ENCODE measurements around the gene TMPRSS11F.

TMPRSS11F gene

GRCh38 chr4:68145261-68145660 is 15.6 kb upstream of the TMPRSS11F start:
- Histone ChIP-seq H3K36me3 (no peaks in the 10 kb centered on the region), H3K27me3 (ENCODE audit: insufficient read depth, low read depth, severe bottlenecking) (no peaks in the 10 kb centered on the region), H3K9me3 (ENCODE audit: severe bottlenecking) (no peaks in the 10 kb centered on the region), H3K4me3 (ENCODE audit: low read depth, low read length) (no peak overlapping the region), H3K27ac (no peak overlapping the region)
- no peak for DNase-seq
- no peak for TF ChIP-seq CTCF (IDR thresholded peaks at IDR 0.05; ENCODE audit: low read depth, low read length)

- Histone ChIP-seq H3K36me3 (no peaks in the 10 kb centered on the region), H3K4me3 (ENCODE audit: low read depth, low read length) (no peak overlapping the region), H3K9me3 (ENCODE audit: severe bottlenecking) (no peaks in the 10 kb centered on the region), H3K27me3 (ENCODE audit: insufficient read depth, low read depth, severe bottlenecking) (no peaks in the 10 kb centered on the region), H3K27ac (no peak overlapping the region)
- no peak for TF ChIP-seq CTCF (IDR thresholded peaks at IDR 0.05; ENCODE audit: low read depth, low read length)
- DNase-seq = no peak
Observed at GRCh38 chr4:68141852-68142251, 12.2 kb upstream of the TMPRSS11F start.

GRCh38 chr4:68132342-68132741 is 2.7 kb upstream of the TMPRSS11F start:
- Histone ChIP-seq H3K27me3 (ENCODE audit: insufficient read depth, low read depth, severe bottlenecking) (no peaks in the 10 kb centered on the region), H3K36me3 (no peaks in the 10 kb centered on the region), H3K27ac (no peak overlapping the region), H3K9me3 (ENCODE audit: severe bottlenecking) (no peaks in the 10 kb centered on the region), H3K4me3 (ENCODE audit: low read depth, low read length) (no peak overlapping the region)
- TF ChIP-seq CTCF (IDR thresholded peaks at IDR 0.05; ENCODE audit: low read depth, low read length) = no peak
- no peak for DNase-seq

GRCh38 chr4:68124262-68124661 is 5.4 kb downstream of the TMPRSS11F start:
- TF ChIP-seq CTCF (IDR thresholded peaks at IDR 0.05; ENCODE audit: low read depth, low read length) = no peak
- H3K27ac ChIP-seq = no peak overlapping the region
- H3K27me3 ChIP-seq (ENCODE audit: insufficient read depth, low read depth, severe bottlenecking) = no peaks in the 10 kb centered on the region

GRCh38 chr4:68123525-68123924 is 6.1 kb downstream of the TMPRSS11F start:
- TF ChIP-seq CTCF (IDR thresholded peaks at IDR 0.05; ENCODE audit: low read depth, low read length) = no peak
- Histone ChIP-seq H3K27ac (no peak overlapping the region), H3K9me3 (ENCODE audit: severe bottlenecking) (no peaks in the 10 kb centered on the region), H3K4me3 (ENCODE audit: low read depth, low read length) (no peak overlapping the region), H3K27me3 (ENCODE audit: insufficient read depth, low read depth, severe bottlenecking) (no peaks in the 10 kb centered on the region), H3K36me3 (no peaks in the 10 kb centered on the region)
- DNase-seq = no peak

More at GRCh38 chr4:68124262-68124661, 5.4 kb downstream of the TMPRSS11F start:
- Histone ChIP-seq H3K36me3 (no peaks in the 10 kb centered on the region), H3K9me3 (ENCODE audit: severe bottlenecking) (no peaks in the 10 kb centered on the region), H3K4me3 (ENCODE audit: low read depth, low read length) (no peak overlapping the region)
- no peak for DNase-seq

GRCh38 chr4:68119921-68120320 is 9.7 kb downstream of the TMPRSS11F start:
- H3K36me3 ChIP-seq = no peaks in the 10 kb centered on the region
- H3K27me3 ChIP-seq (ENCODE audit: insufficient read depth, low read depth, severe bottlenecking) = no peaks in the 10 kb centered on the region
- no peak for TF ChIP-seq CTCF (IDR thresholded peaks at IDR 0.05; ENCODE audit: low read depth, low read length)
- DNase-seq = no peak
- H3K4me3 ChIP-seq (ENCODE audit: low read depth, low read length) = no peak overlapping the region
- H3K27ac ChIP-seq = no peak overlapping the region
- no peaks in the 10 kb centered on the region for H3K9me3 ChIP-seq (ENCODE audit: severe bottlenecking)

All from WERI-Rb-1 (cell line).